ENCODE results near the gene TTLL11.

DNA sequence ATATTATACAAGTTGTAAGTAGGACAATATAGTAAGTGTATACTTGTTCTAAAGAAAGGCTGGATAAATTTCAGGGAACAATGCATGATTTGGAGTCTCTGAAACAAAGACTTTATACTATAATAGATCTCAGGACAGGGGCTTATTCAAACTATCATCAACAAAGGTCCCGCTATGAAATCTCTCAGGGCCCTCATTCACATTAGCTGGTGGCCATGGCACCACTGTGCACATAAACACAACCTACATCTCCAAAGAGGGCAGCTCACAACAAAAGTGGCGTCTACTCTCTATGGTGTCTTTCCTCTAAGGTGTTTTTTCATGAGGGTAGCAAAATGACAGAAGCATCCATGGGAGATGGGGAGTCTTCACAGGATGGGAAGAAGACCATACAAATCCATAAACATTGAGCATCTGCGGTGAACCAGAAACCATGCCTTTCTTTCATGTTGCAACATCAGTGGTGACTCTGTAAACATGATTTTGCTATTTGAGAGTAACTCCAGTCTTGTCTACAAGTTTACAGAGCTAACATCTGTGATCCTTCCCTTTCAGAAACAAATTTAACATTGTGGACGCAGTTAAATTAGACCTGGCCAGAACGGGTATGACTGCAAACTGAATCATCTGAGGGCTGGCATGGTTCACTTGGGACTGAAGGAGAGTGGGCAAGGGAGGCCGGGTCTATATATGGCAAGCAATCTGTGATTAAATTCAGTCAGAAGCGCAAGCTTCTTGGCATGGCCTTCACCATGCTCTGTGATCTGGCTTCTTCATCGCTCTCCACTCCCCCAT is 5.5 kb downstream of the TTLL11 start:
- TF ChIP-seq, protein P1, sequence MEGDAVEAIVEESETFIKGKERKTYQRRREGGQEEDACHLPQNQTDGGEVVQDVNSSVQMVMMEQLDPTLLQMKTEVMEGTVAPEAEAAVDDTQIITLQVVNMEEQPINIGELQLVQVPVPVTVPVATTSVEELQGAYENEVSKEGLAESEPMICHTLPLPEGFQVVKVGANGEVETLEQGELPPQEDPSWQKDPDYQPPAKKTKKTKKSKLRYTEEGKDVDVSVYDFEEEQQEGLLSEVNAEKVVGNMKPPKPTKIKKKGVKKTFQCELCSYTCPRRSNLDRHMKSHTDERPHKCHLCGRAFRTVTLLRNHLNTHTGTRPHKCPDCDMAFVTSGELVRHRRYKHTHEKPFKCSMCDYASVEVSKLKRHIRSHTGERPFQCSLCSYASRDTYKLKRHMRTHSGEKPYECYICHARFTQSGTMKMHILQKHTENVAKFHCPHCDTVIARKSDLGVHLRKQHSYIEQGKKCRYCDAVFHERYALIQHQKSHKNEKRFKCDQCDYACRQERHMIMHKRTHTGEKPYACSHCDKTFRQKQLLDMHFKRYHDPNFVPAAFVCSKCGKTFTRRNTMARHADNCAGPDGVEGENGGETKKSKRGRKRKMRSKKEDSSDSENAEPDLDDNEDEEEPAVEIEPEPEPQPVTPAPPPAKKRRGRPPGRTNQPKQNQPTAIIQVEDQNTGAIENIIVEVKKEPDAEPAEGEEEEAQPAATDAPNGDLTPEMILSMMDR (IDR thresholded peaks at IDR 0.05; ENCODE audit: control extremely low read depth in 1 of 3, insufficient read depth in 1 of 3, low read depth in 1 of 3, low read length in 3 of 3): no peak
- no peak for TF ChIP-seq CHD2 (IDR thresholded peaks at IDR 0.05; ENCODE audit: low read length)
- no peak for TF ChIP-seq GTF2F1 (IDR thresholded peaks at IDR 0.05; ENCODE audit: borderline replicate concordance, low read depth, low read length)
- no peak for TF ChIP-seq GABPA (IDR thresholded peaks at IDR 0.05; ENCODE audit: borderline replicate concordance, insufficient read depth, low read length)

Measured in H1 (cell line).